A549 (cell line): Measurements from ENCODE around the gene SSPN. TPM values are rescaled to one million over a fixed set of nuclear protein-coding genes. Genes with fewer than 3 reads are reported as not detected.

Experiments
- ATAC-seq, 2 experiments: fragments of 200-7000 bp in 1 of 2; fragments of >200 bp in 1 of 2; cut with Nextera tagmentation in 1 of 2; cut with Tn5 transposase in 1 of 2; 3 replicates each; pipeline versions ENCODE4 v1.8.0 to v1.9.1; 2018 to 2020; ENCODE audit warnings: mild to moderate bottlenecking in 1 of 2, moderate library complexity in 1 of 2
- CTCF ChIA-PET: fragments of 300-600 bp; sonication (Branson Sonifier 250); formaldehyde crosslinking; extraction: SDS; loops from one replicate; lab custom pipeline; 2021; ENCODE audit warnings: antibody characterized with exemption, inconsistent platforms; lab: Yijun Ruan, JAX
- POLR2A ChIA-PET: fragments of 350-600 bp; formaldehyde crosslinking; extraction: SDS; loops from one replicate; lab custom pipeline; 2021; ENCODE audit warnings: antibody characterized with exemption, inconsistent platforms; lab: Yijun Ruan, JAX
- DNase-seq, 2 experiments: peaks; one replicate each; pipeline versions ENCODE4 v3.0.0 to v3.0.0-alpha.2; 2011 to 2016; ENCODE audit warnings: low read depth in 1 of 2, low spot score in 1 of 2
- FAIRE-seq: peaks from 2 replicates; lab custom pipeline; 2011; peaks lifted over from hg19 to GRCh38; lab: Jason Lieb, UNC
- H3K27ac ChIP-seq, 2 experiments: fragments of >200 bp; sonication (Bioruptor Twin); formaldehyde crosslinking; 3 replicates each; pipeline ENCODE4 v1.5.1; 2016 to 2017
- H3K4me1 ChIP-seq: fragments of >200 bp; sonication (Bioruptor Twin); formaldehyde crosslinking; 3 replicates; pipeline ENCODE4 v1.6.1; 2016
- H3K4me2 ChIP-seq: fragments of >200 bp; sonication (Bioruptor Twin); formaldehyde crosslinking; 3 replicates; pipeline ENCODE4 v1.6.1; 2016
- H3K4me3 ChIP-seq: fragments of >200 bp; sonication (Bioruptor Twin); formaldehyde crosslinking; 3 replicates; pipeline ENCODE4 v1.5.1; 2016
- H3K9me3 ChIP-seq: fragments of >200 bp; sonication (Bioruptor Twin); formaldehyde crosslinking; 3 replicates; pipeline ENCODE4 v1.6.1; 2016
- BHLHE40 ChIP-seq: IDR thresholded peaks from 2 replicates; pipeline ENCODE4 v1.6.1; 2012; ENCODE audit warnings: low read depth, low read length, inconsistent platforms
- CTCF ChIP-seq: fragments of >200 bp; sonication (Bioruptor Twin); formaldehyde crosslinking; IDR thresholded peaks from 3 replicates; pipeline ENCODE4 v1.5.1; 2016
- E2F6 ChIP-seq: IDR thresholded peaks from 2 replicates; pipeline ENCODE4 v1.6.1; 2012; ENCODE audit warnings: low read depth, borderline replicate concordance
- EHMT2 ChIP-seq: fragments of 200-600 bp; sonication (generic); IDR thresholded peaks from 2 replicates; pipeline ENCODE4 v1.6.1; 2016; ENCODE audit warnings: antibody characterized with exemption, low read depth, mild to moderate bottlenecking, moderate library complexity
- EP300 ChIP-seq, 2 experiments: fragments of >200 bp; sonication (Bioruptor Twin); formaldehyde crosslinking; IDR thresholded peaks; 2 replicates in 1 of 2; 3 replicates in 1 of 2; pipeline ENCODE4 v1.6.1; 2016 to 2017
- FOSL2 ChIP-seq, 2 experiments: fragments of 450-650 bp in 1 of 2; fragments of >200 bp in 1 of 2; sonication (Bioruptor Twin) in 1 of 2; formaldehyde crosslinking; IDR thresholded peaks; 2 replicates each; pipeline versions ENCODE4 v1.5.0 to v1.6.1; 2016 to 2020; ENCODE audit warnings: mild to moderate bottlenecking in 1 of 2, moderate library complexity in 1 of 2
- GATA3 ChIP-seq: IDR thresholded peaks from 2 replicates; pipeline ENCODE4 v1.6.1; 2012; ENCODE audit warnings: borderline replicate concordance
- JUN ChIP-seq, 2 experiments: fragments of >200 bp; sonication (Bioruptor Twin); formaldehyde crosslinking; IDR thresholded peaks; 2 replicates in 1 of 2; 3 replicates in 1 of 2; pipeline ENCODE4 v1.6.1; 2016 to 2017
- KDM1A ChIP-seq: fragments of 200-600 bp; sonication (generic); IDR thresholded peaks from 2 replicates; pipeline ENCODE4 v1.6.1; 2016; ENCODE audit warnings: low read depth, mild to moderate bottlenecking
- KDM5A ChIP-seq: fragments of 200-600 bp; sonication (generic); IDR thresholded peaks from 2 replicates; pipeline ENCODE4 v1.6.1; 2016; ENCODE audit warnings: antibody characterized with exemption, mild to moderate bottlenecking
- MAZ ChIP-seq: fragments of 150-350 bp; IDR thresholded peaks from 2 replicates; pipeline ENCODE4 v1.6.1; 2014; ENCODE audit warnings: antibody characterized with exemption, low read depth, low read length, borderline replicate concordance
- POLR2AphosphoS2 ChIP-seq: conservative IDR thresholded peaks from 2 replicates; pipeline ENCODE4 v1.6.1; 2012; ENCODE audit warnings: low read length, improper control_type of control experiment, inconsistent platforms
- RARB ChIP-seq: fragments of 250-450 bp; sonication (Bioruptor Pico); IDR thresholded peaks from 2 replicates; pipeline ENCODE4 v1.8.0; 2021; ENCODE audit warnings: mild to moderate bottlenecking, moderate library complexity
- SREBF2 ChIP-seq: fragments of 450-650 bp; IDR thresholded peaks from 2 replicates; pipeline ENCODE4 v1.6.1; 2014; ENCODE audit warnings: mild to moderate bottlenecking, moderate library complexity
- ZNF302 ChIP-seq: fragments of 250-450 bp; sonication (Bioruptor Pico); IDR thresholded peaks from 2 replicates; pipeline ENCODE4 v1.9.0; 2021; ENCODE audit warnings: inconsistent platforms, mild to moderate bottlenecking, moderate library complexity
- WGBS: methylation state at CpG from one replicate; pipeline ENCODE4 v1.1.6; 2017; ENCODE audit errors: missing lambda C conversion rate; 5-methylcytosine and 5-hydroxymethylcytosine counted together
- polyA plus RNA-seq, 4 experiments: library from polyadenylated mRNA; depleted of rRNA in 3 of 4; stranded (reverse); fragments of >200 nt; fragmentation: RNase III in 1 of 4; extraction: RNeasy Plus Mini Kit Qiagen cat#74134 plus additional on column Dnase treatment in 1 of 4; gene quantifications; 2 replicates in 3 of 4; 3 replicates in 1 of 4; pipeline ENCODE4 v1.2.3, GENCODE V29; 2011 to 2017
- TF ChIP-seq, protein P1 (sequence below): fragments of 250-450 bp; sonication (Bioruptor Pico); IDR thresholded peaks from 2 replicates; pipeline ENCODE4 v1.5.0; 2021; ENCODE audit warnings: mild to moderate bottlenecking, moderate library complexity, borderline replicate concordance
- TF ChIP-seq, protein P2 (sequence below): fragments of 150-350 bp; IDR thresholded peaks from 2 replicates; pipeline ENCODE4 v1.6.1; 2014; ENCODE audit warnings: low read depth, mild to moderate bottlenecking, low read length
- TF ChIP-seq, protein P3 (sequence below): fragments of >200 bp; sonication (Bioruptor Twin); formaldehyde crosslinking; IDR thresholded peaks from 2 replicates; pipeline ENCODE4 v1.6.1; 2016

Gene SSPN
- polyA plus RNA-seq, 2 of the 4 experiments (the other 2 are of a cell fraction): 0.85 to 2.6 TPM

DNA sequence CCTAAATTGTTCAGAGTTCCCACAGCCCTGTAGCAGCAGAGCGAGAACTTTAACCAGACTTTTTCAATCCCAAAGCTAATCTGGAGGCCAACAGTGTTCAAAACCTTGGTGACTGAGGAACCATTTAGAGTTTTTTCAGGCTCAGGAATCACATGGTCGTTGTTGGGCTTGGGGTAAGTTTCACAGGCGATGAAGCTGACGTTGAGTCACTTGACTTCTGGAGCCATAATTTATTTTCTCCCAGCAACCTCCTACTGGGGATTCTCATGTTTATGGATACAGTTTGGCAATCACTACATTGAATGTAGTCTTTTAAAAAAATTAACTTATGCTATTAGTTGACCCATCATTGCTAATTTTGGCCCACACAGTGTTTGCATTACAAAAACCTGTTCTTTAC lies 34.5 kb downstream of the SSPN start:
- POLR2A ChIA-PET: no interaction called here
- no peaks in the 10 kb centered on the region; the same call in 2 of the 3 replicates for H3K4me1 ChIP-seq
- H3K4me3 ChIP-seq: no peak overlapping the region
- ATAC-seq: no peak
- H3K9me3 ChIP-seq: no peaks in the 10 kb centered on the region
- DNase-seq: no peak
- no peak for FAIRE-seq
- TF ChIP-seq EP300 (IDR thresholded peaks at IDR 0.05) (no peak), CTCF (no peak), KDM1A (no peak), BHLHE40 (no peak), ZNF302 (CRISPR knock-in tag) (no peak), FOSL2 (IDR thresholded peaks at IDR 0.05) (no peak), FOSL2 (CRISPR knock-in tag; IDR thresholded peaks at IDR 0.05) (no peak), E2F6 (no peak), RARB (CRISPR knock-in tag) (no peak), POLR2AphosphoS2 (no peak), MAZ (no peak), SREBF2 (no peak), JUN (IDR thresholded peaks at IDR 0.05) (no peak), EHMT2 (no peak), GATA3 (no peak)
- TF ChIP-seq, protein P1, sequence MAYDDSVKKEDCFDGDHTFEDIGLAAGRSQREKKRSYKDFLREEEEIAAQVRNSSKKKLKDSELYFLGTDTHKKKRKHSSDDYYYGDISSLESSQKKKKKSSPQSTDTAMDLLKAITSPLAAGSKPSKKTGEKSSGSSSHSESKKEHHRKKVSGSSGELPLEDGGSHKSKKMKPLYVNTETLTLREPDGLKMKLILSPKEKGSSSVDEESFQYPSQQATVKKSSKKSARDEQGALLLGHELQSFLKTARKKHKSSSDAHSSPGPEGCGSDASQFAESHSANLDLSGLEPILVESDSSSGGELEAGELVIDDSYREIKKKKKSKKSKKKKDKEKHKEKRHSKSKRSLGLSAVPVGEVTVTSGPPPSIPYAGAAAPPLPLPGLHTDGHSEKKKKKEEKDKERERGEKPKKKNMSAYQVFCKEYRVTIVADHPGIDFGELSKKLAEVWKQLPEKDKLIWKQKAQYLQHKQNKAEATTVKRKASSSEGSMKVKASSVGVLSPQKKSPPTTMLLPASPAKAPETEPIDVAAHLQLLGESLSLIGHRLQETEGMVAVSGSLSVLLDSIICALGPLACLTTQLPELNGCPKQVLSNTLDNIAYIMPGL (CRISPR knock-in tag): no peak
- TF ChIP-seq, protein P2, sequence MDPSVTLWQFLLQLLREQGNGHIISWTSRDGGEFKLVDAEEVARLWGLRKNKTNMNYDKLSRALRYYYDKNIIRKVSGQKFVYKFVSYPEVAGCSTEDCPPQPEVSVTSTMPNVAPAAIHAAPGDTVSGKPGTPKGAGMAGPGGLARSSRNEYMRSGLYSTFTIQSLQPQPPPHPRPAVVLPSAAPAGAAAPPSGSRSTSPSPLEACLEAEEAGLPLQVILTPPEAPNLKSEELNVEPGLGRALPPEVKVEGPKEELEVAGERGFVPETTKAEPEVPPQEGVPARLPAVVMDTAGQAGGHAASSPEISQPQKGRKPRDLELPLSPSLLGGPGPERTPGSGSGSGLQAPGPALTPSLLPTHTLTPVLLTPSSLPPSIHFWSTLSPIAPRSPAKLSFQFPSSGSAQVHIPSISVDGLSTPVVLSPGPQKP: no peak
- TF ChIP-seq, protein P3, sequence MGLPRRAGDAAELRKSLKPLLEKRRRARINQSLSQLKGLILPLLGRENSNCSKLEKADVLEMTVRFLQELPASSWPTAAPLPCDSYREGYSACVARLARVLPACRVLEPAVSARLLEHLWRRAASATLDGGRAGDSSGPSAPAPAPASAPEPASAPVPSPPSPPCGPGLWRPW: no peak
- TF ChIP-seq, all 56 proteins: peak for 0
- no peak overlapping the region for H3K4me2 ChIP-seq
- no peak overlapping the region for H3K27ac ChIP-seq
- WGBS: 82% methylated on average over 4 of the region's 4 CpGs
- CTCF ChIA-PET: interaction anchor here (1.4 kb wide), 1 partner anchor 10 kb away, joined by 7 read pairs; no protein-coding TSS in a partner anchor

GRCh38 chr12:26231470-26231869 lies 36.1 kb downstream of the SSPN start:
- Histone ChIP-seq H3K4me2 (no peak overlapping the region), H3K4me1 (no peaks in the 10 kb centered on the region; the same call in 2 of the 3 replicates), H3K9me3 (no peaks in the 10 kb centered on the region), H3K4me3 (no peak overlapping the region), H3K27ac (no peak overlapping the region)
- WGBS: 74% methylated on average over 4 of the region's 4 CpGs
- TF ChIP-seq KDM5A: no peak
- TF ChIP-seq E2F6: no peak
- no peak for TF ChIP-seq MAZ
- ChIA-PET POLR2A (no interaction called here), CTCF (no interaction called here)
- FAIRE-seq: no peak
- no peak for DNase-seq
- no peak for ATAC-seq
